GDM1 (cell line): ENCODE results near the gene RAG1.
"Not testable (repeated sequence)": the region's sequence is repeated elsewhere in the genome, so short reads cannot be mapped to it uniquely, and the experiment has no call there.

Experiments used
- DNase-seq: peaks from one replicate; lab custom pipeline; 2025; lab: John Stamatoyannopoulos, UW

The RAG1 gene

DNA sequence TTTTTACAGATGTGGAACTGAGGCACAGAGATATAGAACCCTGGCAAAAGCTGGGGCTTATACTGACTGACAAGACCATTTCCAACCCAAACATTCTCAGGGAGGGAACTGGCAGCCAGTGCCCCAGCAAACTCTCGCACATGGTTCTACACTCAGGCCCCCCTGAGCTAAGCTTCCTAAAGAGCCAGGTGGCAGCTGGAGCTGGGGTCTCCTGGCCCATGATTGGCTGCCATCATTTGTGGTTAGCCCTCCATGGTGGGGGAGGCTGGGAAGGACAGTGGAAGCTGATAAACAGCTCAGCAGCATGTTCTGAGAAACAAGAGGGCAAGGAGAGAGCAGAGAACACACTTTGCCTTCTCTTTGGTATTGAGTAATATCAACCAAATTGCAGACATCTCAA is at the start of gene RAG1:
Gene RAG1, plus strand, starts transcription at position 314 of the 400 bp plus-strand sequence. CDS start 5,298 bp downstream, outside the sequence.
- no peak for DNase-seq

DNA sequence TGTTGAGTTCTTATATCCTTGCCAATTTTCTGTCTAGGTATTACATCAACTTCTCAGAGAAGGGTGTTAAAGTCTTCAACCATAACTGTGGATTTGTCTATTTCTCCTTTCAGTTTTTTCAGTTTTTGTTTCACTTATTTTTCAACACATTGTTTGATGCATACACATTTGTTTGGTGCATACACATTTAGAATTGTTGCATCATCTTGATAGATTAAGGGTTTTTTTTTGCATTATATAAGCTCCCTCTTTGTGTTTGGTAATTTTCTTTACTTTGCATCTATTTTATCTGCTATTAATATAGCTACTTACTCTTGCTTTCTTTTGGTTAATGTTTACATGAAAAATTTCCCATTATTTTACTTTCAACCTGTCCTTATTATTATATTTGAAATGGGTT is 37.0 kb upstream of the RAG1 start:
- DNase-seq = no peak

DNA sequence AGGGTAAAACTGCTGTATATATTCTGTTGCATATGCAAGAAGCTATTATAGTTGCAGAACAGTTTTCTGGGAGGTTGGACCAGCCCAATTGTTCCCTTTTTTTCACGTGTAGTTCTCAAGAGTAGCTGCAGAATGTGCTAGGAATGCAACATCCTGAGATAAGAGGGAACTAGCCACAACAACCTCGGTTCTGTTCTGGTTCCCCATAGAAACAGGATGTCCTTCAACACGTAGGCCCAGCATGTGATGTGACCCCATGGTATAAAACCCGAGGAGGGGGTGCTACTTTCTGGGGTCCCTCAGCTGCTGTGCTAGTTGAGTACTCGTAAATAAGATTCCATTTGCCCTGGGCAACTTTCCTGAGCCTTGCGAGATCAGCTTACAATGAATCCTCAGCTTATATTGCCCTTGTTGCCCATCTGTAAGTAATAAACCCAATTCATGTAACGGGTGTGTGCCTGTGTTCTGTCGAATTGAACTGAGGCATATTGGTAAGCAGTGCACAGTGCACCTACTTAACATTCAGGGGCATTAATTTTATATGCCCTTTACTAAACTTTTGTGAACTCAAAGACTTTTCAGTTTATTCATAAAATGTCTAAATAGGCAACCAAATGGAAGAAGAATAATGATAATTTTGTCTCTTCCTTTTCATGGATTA is 34.7 kb upstream of the RAG1 start:
- peak; percentile 19 for DNase-seq

DNA sequence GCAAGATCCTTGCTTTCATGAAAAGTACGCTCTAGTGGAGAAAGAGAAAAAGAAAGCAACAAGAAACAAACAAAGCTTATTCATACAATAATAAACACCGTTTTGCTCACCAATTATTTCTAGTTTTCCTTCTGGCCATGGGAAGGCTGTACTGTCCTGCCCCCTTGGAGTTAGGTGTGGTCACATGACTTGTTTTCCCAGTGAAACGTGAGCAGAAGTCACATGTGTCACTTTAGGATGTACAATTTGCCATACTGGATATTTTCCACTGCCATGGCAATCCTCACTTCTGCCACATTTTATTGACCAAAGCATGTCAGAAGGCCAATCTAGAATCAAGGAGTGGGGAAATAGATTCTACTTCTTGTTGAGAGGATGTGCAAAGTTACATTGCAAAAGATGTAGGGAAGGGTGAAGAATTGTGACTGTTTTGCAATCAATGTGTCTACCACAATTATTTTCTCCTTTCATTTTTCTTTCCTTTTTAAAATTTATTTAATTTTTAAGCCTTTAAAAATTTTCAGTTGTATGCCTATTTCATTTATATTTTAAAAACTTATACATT is 33.4 kb upstream of the RAG1 start:
- no peak for DNase-seq

DNA sequence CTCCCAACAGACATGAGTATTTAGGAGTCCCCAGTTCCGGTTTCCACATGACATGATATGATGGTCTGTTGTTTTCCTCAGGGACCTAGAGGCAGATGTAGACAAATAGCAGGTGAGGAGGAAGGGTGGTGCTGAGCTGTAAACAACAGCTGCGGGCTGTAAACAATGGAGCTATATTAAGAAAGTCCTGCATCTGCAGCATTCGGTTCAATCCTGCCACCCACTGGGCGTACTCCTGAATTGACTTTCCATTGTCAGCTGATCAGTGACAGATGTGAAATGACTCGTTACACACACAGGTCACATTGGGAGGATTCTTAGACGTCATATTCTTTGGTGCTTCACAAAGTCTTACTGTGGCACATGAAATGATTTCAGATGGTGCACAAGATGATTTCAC is 26.8 kb upstream of the RAG1 start:
- no peak for DNase-seq

DNA sequence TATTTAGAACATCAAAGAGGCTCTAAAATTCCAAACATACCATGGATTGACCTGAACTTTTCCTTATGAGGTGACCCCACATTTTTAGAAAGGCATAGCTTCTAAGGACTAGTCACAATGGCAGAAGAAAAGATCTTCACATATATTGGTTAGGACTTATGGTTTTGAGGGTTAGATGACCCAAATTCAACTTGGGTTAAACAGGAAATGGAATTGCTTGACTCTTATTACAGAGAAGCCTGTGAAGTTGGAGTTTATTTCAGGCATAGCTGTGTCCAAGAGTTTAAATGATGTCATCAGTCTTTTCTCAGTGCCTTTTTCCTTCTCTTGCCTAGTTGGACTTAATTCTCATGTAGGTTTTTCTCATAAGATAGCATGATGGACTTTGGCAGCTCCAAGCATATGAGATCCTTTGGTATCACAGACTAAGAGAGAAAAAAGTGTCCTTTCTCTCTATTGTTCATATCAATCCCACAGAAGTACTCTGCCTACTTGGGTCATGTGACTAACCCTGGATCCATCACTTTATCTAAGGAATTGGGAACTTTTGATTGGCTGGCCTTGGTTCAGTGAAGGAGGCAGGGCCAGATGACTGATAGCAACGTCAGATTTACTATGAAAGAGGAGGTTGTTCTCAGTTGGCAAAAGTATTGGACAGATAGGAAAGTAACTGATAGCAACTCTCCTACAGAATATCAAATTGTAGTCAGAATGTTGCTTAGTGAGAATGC is 17.3 kb upstream of the RAG1 start:
- DNase-seq = no peak

DNA sequence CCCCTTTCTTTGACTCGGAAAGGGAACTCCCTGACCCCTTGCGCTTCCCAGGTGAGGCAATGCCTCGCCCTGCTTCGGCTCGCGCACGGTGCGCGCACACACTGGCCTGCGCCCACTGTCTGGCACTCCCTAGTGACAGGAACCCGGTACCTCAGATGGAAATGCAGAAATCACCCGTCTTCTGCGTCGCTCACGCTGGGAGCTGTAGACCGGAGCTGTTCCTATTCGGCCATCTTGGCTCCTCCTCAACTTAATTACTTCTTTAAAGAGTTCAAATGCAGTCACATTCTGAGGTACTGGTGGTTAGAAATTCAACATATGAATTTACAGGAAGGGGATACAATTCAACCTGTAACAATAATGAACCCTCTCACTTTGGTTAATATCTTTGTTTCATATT is 10.4 kb upstream of the RAG1 start:
- not testable (repeated sequence) for DNase-seq

DNA sequence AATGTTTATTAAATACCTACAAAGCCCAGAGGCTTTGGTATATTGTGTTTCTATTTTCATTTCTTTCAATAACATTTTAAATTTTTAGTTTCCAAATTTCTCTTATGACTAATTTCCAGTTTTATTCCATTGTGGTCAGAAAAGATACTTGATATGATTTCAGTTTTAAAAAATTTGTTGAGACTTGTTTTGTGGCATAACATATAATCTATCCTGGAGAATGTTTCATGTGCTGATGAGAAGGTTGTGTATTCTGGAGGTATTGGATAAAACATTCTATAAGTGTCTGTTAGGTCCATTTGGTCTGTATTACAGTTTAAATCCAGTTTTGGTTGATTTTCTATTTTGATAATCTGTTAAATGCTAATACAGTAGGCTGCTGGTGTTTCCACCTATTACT is 9.8 kb upstream of the RAG1 start:
- DNase-seq = no peak

DNA sequence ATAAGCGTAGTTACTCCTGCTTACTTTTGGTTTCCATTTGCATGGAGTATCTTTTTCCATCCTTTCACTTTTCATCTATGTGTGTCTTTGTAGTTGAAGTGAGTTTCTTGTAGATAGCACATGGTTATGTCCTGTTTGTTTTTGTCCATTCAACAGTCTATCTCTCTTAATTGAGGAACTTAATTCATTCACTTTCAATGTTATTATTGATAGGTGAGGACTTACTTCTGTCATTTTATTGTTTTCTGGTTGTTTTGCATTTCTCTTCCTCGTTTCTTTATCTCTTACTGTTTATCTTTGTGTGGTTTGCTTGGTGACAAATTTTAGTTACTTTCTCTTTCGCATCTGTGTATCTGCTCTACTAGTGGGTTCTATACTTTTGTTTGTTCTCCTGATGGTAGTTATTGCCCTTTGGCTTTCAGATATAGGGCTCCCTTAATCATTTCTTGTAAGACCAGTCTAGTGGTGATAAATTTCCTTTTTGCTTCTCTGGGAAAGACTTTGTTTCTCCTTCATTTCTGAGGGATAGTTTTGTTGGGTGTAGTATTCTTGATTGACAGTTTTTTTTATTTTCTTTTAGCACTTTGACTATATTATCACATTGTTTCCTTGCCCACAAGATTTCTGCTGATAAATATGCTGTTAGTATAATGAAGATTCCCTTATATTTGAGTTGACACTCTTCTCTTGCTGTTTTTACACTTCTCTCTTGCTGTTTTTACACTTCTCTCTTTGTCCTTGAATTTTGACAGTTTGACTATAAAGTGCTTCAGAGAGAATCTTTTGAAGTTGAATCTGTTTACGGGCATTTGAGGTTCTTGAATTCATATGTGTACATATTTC is 9.0 kb upstream of the RAG1 start:
- DNase-seq = no peak

DNA sequence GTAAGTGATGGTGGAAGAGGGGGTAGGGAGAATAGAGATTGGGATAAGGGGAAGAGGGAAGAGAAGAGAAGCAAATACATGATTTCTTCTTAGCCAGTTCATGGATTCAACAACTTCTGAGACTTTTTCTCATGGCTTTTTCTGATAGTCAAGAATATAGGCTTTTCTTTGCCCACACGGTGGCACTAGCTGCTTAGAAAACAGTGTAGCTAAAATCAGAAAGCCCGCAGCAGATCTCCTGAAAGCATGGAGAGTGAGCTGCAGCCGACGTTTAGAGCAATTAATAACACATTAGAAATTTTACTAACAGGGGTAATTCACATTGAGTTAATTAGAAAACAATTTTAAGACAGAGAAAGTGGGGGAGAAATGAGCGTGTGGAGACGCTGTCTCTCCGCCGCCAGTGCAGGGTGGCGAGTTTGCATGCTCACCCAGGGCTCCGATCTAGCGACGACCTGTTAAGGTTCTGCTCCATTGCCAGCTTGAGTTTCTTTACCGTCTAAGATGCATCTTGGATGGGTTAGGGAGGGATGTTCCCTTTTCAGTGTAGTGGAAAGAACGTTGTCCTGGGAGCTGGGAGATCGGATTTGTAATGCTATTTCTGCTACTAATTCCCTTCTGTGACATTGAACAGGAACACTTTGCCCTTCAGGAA is 3.3 kb upstream of the RAG1 start:
- peak; percentile 13 for DNase-seq

DNA sequence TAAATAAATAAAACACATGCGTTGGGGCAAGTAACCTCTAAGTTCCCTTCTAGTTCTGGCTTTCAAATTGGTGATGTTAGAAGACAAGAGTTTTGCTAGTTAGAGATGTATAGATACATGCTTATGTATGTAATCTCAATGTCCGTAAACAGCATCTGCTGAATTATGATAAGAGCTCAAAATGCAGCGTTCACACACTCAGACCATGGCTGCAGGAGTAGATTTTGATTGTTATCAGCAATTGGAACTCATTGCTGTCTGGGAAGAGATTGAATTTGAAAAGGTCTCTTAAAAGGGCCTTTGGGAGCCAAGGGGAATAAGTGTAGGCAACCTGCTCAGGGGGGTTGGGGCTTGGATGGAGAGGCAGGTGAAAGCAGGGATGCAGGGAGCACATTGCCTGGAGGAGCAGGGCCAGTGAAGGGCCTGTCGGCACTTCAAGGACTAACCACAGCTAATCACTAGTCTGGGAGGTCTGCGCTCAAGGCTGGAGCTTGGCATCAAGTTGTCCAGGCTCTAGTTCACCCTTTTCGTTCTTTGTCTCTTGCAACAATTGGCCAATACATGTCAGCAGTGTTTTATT is 2.7 kb upstream of the RAG1 start:
- DNase-seq = no peak

DNA sequence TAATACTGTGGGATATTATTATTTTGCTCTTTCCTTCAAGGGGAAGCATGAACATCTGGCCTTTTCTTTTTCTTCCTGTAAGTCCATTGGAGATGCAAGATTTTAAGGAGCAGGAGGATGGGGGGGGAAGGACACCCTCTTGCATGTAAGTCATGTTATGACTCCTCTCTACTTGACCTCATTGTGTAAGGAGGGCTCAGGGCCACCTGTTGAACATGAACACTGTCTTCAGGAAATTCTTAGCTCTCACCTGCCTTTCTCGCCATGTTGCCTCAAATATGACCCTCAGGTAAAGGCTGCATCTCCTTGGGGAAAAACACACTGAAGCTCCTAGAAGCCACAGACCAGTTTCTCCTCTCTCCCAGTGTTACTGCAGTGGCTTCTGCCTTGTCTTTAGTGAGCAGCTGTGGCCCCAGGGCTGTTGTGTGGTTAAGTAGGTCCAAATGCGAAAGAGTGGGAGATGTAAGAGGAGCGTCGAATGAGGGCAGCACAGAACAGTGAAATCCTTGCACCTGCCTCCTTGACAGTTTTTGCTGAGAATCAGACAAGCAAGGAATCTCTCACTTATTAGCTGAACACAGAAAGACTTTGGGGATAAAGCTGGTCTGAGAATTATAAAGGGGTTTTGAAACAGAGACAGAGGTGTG is 1.3 kb upstream of the RAG1 start:
- no peak for DNase-seq

DNA sequence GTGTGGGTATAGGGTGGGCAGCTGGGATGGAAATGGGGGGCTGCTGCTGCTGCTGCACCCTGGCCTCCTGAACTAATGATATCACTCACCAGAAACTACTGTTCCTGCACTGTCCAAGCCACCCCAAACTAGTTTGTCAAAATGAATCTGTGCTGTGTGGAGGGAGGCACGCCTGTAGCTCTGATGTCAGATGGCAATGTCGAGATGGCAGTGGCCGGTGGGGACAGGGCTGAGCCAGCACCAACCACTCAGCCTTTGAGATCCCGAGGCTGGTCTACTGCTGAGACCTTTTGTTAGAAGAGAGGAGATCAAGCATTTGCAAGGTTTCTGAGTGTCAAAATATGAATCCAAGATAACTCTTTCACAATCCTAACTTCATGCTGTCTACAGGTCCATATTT is 1.3 kb downstream of the RAG1 start:
- no peak for DNase-seq

DNA sequence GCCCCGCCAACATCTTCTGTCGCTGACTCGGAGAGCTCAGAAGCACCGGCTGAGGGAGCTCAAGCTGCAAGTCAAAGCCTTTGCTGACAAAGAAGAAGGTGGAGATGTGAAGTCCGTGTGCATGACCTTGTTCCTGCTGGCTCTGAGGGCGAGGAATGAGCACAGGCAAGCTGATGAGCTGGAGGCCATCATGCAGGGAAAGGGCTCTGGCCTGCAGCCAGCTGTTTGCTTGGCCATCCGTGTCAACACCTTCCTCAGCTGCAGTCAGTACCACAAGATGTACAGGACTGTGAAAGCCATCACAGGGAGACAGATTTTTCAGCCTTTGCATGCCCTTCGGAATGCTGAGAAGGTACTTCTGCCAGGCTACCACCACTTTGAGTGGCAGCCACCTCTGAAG is 6.7 kb downstream of the RAG1 start:
- no peak for DNase-seq

DNA sequence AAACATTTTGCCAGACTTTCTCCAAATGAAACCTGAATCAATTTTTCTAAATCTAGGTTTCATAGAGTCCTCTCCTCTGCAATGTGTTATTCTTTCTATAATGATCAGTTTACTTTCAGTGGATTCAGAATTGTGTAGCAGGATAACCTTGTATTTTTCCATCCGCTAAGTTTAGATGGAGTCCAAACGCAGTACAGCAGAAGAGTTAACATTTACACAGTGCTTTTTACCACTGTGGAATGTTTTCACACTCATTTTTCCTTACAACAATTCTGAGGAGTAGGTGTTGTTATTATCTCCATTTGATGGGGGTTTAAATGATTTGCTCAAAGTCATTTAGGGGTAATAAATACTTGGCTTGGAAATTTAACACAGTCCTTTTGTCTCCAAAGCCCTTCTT is 9.6 kb downstream of the RAG1 start:
- no peak for DNase-seq

DNA sequence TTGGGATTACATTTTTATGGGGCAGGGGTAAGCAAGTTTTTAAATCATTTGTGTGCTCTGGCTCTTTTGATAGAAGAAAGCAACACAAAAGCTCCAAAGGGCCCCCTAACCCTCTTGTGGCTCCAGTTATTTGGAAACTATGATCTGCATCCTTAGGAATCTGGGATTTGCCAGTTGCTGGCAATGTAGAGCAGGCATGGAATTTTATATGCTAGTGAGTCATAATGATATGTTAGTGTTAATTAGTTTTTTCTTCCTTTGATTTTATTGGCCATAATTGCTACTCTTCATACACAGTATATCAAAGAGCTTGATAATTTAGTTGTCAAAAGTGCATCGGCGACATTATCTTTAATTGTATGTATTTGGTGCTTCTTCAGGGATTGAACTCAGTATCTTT is 10.1 kb downstream of the RAG1 start:
- no peak for DNase-seq

DNA sequence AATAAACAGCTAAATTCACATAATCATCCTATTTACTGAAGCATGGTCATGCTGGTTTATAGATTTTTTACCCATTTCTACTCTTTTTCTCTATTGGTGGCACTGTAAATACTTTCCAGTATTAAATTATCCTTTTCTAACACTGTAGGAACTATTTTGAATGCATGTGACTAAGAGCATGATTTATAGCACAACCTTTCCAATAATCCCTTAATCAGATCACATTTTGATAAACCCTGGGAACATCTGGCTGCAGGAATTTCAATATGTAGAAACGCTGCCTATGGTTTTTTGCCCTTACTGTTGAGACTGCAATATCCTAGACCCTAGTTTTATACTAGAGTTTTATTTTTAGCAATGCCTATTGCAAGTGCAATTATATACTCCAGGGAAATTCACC is 10.7 kb downstream of the RAG1 start:
- no peak for DNase-seq

DNA sequence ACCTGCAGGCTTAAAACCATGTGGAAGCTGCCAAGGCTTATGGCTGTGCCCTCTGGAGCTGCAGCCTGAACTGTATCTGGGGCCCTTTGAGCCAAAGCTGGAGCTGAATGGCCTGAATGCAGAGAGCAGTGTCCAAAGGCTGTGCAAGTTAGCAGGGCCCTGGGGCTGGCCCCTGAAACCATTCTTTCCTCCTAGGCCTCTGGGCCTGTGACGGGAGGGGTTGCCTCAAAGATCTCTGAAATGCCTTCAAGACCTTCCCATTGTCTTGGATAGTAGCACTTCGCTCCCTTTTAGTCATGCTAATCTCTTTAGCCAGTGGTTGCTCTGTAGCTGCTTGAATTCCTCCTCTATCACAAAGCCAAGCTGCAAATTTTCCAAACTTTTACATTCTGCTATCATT is 13.7 kb downstream of the RAG1 start:
- DNase-seq = no peak

DNA sequence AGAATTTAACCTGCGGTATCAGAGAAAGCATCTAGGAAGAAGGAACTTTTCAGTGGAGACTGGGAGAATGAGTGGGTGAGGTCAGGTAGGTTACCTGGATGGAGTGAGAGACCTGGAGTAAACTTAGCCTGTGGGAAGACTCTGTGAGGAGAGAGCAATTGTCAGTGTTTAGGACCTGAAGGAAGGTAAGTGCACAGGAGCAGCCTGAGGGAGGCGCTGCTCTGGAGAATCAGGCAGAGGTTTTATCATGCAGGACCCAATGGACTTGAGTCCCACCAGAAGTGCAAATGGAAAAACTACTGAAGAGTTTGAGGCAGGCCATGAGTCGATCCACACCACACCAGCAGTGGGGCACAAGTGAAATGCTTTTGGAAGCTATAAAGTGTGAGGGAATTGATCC is 15.9 kb downstream of the RAG1 start:
- DNase-seq = no peak

DNA sequence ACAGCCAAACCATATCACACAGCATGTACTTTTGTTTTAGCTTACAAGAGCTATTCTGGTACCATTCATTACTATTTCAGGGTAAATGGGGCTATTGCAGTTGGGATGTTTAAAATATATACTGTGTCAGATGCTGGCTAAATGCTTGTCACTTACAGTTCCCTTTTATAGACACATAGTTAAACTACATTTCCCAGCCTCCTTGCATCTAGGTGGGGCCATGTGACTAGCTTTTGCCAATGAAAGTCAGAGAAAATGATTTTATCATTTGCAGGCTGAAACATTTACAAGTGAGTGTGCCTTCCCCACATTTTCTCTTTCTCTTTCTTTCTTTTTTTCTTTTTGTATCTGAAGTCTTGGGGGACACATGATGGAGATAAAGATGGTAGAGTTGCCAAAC is 18.7 kb downstream of the RAG1 start:
- DNase-seq = no peak

DNA sequence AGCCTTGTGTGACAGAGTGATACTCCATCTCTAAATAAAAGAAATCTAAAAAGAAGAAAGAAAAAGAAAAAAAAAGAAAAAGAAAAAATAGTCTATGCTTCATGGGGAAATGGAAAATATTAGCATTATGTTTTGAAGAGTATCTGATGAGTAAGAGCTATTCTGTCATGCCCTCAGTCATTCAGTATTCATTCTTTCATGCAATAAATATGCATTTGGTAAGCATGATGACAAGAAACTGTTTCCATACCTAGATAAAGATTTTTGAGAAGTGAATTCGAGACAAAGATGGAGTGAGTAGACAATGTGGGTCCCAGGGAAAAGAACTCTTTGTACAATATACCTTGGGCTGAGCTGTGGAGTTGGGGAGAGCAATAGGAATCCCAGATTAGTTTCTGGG is 20.3 kb downstream of the RAG1 start:
- DNase-seq = no peak
